Measurements from ENCODE around the gene FSTL4. TPM values are rescaled to one million over a fixed set of nuclear protein-coding genes. Genes with fewer than 3 reads are reported as not detected.

Gene FSTL4
- total RNA-seq, 1 donor, result 0.52 TPM

GRCh38 chr5:133393776-133394476 lies 218.4 kb downstream of the FSTL4 start:
- no peaks in the 10 kb centered on the region for H3K4me1 ChIP-seq (ENCODE audit: insufficient read depth, low read length)
- no peaks in the 10 kb centered on the region for H3K27me3 ChIP-seq (ENCODE audit: insufficient read depth, low read length)
- no peak overlapping the region for H3K4me3 ChIP-seq (ENCODE audit: low read length)
- no peaks in the 10 kb centered on the region for H3K9me3 ChIP-seq (ENCODE audit: low read depth, low read length)

DNA sequence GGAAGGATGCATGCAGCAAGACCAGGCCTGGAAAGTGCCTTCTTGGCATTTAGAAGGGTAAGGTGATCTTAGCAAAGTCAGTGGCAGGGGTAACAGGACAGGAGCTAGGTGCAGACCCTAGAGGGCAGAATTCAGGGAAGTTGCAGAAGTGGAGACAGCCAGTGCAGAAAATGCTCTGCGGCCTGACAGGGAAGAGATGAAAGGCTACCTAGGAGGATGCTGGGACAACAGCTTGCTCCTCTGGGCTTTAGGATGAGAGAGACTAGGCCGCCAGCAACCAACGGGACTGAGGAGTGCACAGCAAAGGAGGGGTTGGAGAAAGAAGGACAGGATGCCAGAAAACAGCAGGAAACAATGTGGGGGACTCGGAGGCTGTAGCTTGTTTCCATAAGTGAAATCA lies 219.9 kb downstream of the FSTL4 start:
- no peaks in the 10 kb centered on the region for H3K9me3 ChIP-seq (ENCODE audit: low read depth, low read length)
- no peaks in the 10 kb centered on the region for H3K27me3 ChIP-seq (ENCODE audit: insufficient read depth, low read length)
- H3K4me1 ChIP-seq (ENCODE audit: insufficient read depth, low read length), result no peaks in the 10 kb centered on the region
- no peak overlapping the region for H3K4me3 ChIP-seq (ENCODE audit: low read length)

DNA sequence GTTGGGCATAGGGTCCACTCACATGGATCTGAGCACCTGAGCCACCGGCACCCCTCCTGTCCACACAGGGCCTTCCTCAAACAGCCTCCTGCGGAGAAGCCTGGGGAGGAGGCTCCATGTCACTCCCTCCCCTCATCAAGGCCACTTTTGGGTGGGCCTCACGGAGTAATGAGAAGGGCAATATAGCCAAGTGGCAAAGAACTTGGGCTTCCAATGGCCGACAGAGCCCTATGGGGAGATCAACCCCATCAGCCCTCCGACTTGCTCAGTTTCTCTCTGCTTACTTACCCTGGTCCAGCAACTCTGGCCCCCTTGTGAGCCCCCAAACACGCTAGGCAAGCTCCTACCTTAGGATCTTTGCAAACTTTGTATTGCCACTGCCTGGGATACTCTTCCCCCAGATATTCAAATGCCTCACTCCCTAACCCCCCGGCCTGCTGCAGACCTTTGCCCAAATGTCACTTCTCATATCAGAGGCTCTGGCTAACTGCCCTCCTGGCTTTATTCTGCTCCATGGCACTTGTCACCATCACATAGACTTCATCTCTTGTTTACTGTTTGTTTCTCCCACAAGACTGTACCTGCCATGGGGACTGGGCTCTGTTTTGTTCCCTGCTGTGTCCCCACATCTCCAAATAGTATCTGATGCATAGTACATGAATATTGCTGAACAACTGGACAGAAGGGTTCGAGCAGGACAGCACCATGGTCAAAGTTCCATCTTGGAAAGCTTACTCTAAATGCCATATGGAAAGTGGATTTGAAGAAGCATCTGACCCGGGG lies 220.8 kb downstream of the FSTL4 start:
- H3K4me3 ChIP-seq (ENCODE audit: low read length), result no peak overlapping the region
- H3K27me3 ChIP-seq (ENCODE audit: insufficient read depth, low read length), result no peaks in the 10 kb centered on the region
- no peaks in the 10 kb centered on the region for H3K4me1 ChIP-seq (ENCODE audit: insufficient read depth, low read length)
- no peaks in the 10 kb centered on the region for H3K9me3 ChIP-seq (ENCODE audit: low read depth, low read length)

DNA sequence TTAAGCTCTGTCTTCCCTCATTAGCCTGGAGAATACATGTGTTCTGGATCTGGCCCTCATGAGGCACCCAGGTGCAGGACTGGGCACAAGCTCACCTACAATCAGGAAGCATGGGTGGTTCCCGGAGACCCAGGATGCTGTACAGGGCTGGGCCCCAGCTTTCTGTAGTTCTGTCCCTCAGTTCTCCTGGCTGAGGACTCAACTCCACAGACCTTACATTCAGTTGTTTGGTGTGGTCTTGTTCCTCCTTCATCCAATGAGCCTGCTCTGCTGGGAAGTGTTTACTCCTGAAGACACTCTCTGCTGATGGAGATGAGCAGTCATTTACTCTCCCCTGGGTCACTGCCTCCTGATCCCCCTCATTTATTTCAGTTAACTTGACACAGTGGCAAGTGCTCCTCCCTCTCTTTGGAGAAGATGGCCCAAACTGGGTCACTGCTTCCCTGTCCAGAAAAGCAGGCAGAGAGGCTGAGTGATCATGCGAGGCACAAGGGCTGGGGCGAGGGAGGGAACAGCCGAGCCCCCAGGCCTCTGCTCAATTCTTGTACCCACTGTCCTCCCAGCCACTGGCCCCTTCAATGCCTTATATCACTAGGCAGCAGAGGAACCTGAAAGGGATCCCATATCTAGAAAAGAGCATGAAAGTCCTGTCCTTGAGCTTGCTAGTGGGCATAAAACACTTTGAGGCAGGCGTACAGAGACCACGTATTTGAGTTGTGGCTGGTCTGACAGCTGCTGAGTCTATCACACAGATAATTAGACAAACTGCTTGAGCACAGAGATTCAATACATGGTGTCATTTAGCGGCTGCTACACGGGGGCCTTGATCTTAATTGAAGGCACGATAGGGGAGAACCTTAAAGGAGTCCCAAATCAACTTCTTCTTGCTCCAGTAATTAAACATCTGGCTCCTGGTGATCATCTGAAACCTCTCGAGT lies 221.7 kb downstream of the FSTL4 start:
- Histone ChIP-seq H3K4me1 (ENCODE audit: insufficient read depth, low read length) (no peaks in the 10 kb centered on the region), H3K9me3 (ENCODE audit: low read depth, low read length) (no peaks in the 10 kb centered on the region), H3K27me3 (ENCODE audit: insufficient read depth, low read length) (no peaks in the 10 kb centered on the region), H3K4me3 (ENCODE audit: low read length) (no peak overlapping the region)

DNA sequence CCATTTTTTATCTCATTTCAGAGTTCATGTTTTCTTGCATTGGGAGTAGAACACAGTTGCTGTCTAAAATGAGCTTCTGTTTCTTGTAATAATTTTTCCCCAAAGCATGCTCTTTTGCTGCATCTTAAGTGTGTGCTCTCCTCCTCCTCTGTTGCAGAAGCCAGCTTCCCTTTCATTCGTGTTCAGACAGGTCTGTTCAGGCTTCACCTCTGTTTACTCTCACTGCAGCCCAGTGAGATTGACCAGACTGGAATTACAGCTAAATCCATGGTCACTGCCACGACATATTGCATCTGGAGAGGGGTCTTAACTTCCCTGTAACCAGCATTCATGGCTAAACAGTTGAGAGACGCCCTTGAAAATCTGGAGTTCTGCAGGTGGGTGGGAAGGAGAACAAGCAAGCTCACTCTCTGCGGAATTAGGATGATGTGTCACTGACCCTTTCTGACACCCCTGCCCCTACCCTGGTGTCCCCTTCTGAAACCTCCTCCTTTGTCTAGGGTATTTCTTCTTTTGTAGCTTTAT lies 223.2 kb downstream of the FSTL4 start:
- no peaks in the 10 kb centered on the region for H3K9me3 ChIP-seq (ENCODE audit: low read depth, low read length)
- H3K4me3 ChIP-seq (ENCODE audit: low read length), result no peak overlapping the region
- H3K4me1 ChIP-seq (ENCODE audit: insufficient read depth, low read length), result no peaks in the 10 kb centered on the region
- H3K27me3 ChIP-seq (ENCODE audit: insufficient read depth, low read length), result no peaks in the 10 kb centered on the region

- no peak overlapping the region for H3K4me3 ChIP-seq (ENCODE audit: low read length)
- no peaks in the 10 kb centered on the region for H3K9me3 ChIP-seq (ENCODE audit: low read depth, low read length)
- no peaks in the 10 kb centered on the region for H3K4me1 ChIP-seq (ENCODE audit: insufficient read depth, low read length)
- no peaks in the 10 kb centered on the region for H3K27me3 ChIP-seq (ENCODE audit: insufficient read depth, low read length)
Measured at GRCh38 chr5:133387621-133388020, 224.7 kb downstream of the FSTL4 start.

GRCh38 chr5:133387091-133387490 lies 225.2 kb downstream of the FSTL4 start:
- Histone ChIP-seq H3K4me1 (ENCODE audit: insufficient read depth, low read length) (no peaks in the 10 kb centered on the region), H3K4me3 (ENCODE audit: low read length) (no peak overlapping the region), H3K27me3 (ENCODE audit: insufficient read depth, low read length) (no peaks in the 10 kb centered on the region), H3K9me3 (ENCODE audit: low read depth, low read length) (no peaks in the 10 kb centered on the region)

GRCh38 chr5:133386662-133387061 lies 225.7 kb downstream of the FSTL4 start:
- Histone ChIP-seq H3K9me3 (ENCODE audit: low read depth, low read length) (no peaks in the 10 kb centered on the region), H3K4me1 (ENCODE audit: insufficient read depth, low read length) (no peaks in the 10 kb centered on the region), H3K4me3 (ENCODE audit: low read length) (no peak overlapping the region), H3K27me3 (ENCODE audit: insufficient read depth, low read length) (no peaks in the 10 kb centered on the region)

DNA sequence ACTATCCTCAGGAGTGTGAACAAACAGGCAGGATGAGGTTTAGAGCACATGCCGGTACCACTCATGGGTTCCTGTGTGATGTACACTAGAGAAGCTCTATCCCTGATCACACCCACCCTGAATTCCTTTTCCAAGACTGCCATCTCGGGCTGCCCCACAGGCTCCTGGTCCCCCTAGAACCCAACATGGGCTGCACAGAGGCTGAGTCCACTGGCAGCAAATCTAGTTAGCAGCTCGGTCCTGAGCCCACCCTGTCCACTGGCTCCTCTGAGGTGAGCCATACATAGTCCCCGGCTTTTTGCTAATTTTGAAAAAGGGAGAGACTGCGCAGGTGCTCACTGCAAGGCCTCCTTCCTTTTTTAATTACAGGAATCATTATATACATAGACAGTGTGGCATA lies 227.0 kb downstream of the FSTL4 start:
- H3K9me3 ChIP-seq (ENCODE audit: low read depth, low read length), result no peaks in the 10 kb centered on the region
- H3K4me1 ChIP-seq (ENCODE audit: insufficient read depth, low read length), result no peaks in the 10 kb centered on the region
- no peak overlapping the region for H3K4me3 ChIP-seq (ENCODE audit: low read length)
- H3K27me3 ChIP-seq (ENCODE audit: insufficient read depth, low read length), result no peaks in the 10 kb centered on the region

DNA sequence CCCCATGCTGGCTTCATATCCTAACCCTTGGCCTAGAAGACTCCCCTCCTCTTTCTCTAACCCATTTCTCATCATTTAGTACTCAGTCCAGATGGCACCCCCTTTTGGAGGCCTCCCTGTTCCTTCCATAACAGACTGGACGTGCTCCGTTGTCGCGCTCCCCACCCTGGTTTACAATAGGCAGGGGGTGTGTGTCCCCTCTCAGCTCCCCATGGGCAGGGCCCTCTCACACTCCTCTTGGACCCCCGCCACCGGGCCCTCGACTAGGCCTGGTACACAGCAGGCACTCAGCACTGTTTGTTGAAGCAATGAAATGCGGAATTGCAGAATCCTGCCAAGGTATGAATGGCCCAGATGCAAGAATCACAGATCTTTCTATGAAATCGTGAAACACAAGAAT lies 227.4 kb downstream of the FSTL4 start:
- no peaks in the 10 kb centered on the region for H3K27me3 ChIP-seq (ENCODE audit: insufficient read depth, low read length)
- H3K4me3 ChIP-seq (ENCODE audit: low read length), result no peak overlapping the region
- no peaks in the 10 kb centered on the region for H3K4me1 ChIP-seq (ENCODE audit: insufficient read depth, low read length)
- H3K9me3 ChIP-seq (ENCODE audit: low read depth, low read length), result no peaks in the 10 kb centered on the region

DNA sequence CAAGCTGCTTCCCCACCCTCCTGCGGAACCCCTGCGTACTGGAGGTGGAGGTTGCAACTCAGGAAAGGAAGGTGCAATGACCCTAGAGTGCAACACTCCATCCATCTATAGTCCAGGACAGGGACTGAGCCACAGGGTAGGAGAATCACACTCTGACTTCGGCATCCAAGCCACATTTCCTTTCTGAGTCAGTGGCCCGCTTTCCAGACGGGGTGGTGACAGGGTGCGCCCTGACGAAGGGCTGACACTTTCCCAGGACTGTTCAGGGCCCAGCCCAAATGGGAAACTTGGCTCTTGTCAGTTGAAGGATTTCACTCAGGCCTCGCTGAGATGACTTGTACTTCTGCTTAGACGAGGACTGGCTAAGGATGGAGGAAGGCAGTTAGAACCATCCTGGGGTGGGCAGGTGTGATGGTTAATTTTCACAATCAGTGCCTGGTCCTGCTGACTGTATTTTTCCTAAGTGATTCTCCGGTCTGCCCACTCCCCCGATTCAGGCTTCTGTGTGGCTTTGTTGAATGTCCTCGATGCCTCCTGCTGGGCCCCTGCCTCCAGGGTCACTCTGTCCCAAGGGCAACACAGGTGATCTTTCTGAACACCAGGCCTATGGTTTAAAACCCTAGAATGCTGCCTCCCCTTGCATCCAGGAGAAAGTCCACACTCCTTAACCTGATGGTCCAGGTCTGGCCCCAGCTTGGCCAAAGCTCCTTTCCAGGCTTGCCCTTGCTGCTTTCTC lies 228.1 kb downstream of the FSTL4 start:
- H3K4me1 ChIP-seq (ENCODE audit: insufficient read depth, low read length), result no peaks in the 10 kb centered on the region
- peaks cover 2% of the 10 kb centered on the region for H3K27me3 ChIP-seq (ENCODE audit: insufficient read depth, low read length)
- H3K9me3 ChIP-seq (ENCODE audit: low read depth, low read length), result no peaks in the 10 kb centered on the region
- H3K4me3 ChIP-seq (ENCODE audit: low read length), result no peak overlapping the region

DNA sequence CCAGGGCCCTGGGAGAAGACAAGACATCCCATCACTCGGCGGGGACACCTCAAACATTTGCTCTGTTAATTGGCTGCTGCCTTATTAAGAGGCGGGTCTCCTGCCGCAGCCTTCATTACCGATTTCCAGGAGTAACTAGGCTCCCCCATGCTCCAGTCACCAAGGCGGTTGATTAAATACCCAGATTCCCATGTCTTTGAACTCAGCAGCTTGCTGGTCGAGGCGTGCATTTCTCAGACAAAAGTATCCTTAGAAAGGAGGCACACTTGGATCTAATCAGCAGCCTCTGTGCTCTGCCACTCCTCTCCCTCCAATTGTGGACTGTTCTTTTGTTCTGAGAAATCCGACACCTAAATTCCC lies 228.8 kb downstream of the FSTL4 start:
- peaks cover 2% of the 10 kb centered on the region for H3K27me3 ChIP-seq (ENCODE audit: insufficient read depth, low read length)
- no peaks in the 10 kb centered on the region for H3K9me3 ChIP-seq (ENCODE audit: low read depth, low read length)
- H3K4me1 ChIP-seq (ENCODE audit: insufficient read depth, low read length), result no peaks in the 10 kb centered on the region
- no peak overlapping the region for H3K4me3 ChIP-seq (ENCODE audit: low read length)

- peaks cover 2% of the 10 kb centered on the region for H3K27me3 ChIP-seq (ENCODE audit: insufficient read depth, low read length)
Measured at GRCh38 chr5:133382661-133383579, 229.4 kb downstream of the FSTL4 start.

More at GRCh38 chr5:133382661-133383579, 229.4 kb downstream of the FSTL4 start:
- Histone ChIP-seq H3K4me3 (ENCODE audit: low read length) (no peak overlapping the region), H3K4me1 (ENCODE audit: insufficient read depth, low read length) (no peaks in the 10 kb centered on the region), H3K9me3 (ENCODE audit: low read depth, low read length) (peaks cover 4% of the 10 kb centered on the region)
